ENCODE data around the gene SLC2A6.

SLC2A6 gene

DNA sequence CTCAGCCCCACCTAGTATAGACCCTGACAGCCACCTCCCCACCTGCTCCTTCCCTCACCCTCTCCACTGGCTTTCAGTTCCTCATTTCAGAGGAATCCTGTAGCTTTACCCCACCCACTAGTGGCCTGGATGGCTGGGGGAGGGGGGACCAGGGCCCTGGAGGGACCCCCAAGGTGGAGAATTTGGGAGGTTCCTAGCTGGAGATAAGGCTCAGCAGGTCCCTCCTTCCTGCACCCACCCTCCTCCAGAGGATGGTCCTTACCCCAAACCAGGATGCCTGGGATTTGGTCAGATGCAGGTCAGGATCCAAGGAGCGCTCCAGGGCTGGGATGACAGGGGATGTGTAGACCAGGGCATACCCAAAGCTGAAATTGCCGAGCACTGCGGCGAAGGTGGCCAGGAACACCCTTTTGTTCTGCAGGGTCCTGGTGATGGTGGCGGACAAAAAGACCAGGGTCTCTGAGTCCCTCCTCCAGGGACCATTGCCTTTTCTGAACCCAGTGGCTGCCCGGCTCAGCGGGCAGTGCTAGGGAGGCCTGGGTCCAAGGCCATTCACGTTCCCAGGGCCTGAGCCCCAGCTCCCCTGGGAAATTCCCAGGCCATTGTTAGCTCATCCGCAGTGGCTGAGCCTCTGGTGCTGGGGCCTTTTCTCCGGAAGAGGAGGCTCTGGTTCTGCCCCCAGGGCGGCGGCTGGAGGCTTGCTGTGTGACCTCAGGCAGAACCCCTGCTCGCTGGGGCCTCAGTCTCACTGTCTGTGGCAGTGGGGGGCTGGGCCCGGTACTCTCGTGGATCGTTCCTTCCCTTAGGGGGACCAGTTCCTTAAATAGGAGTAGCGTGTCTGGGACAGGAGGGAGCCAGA is 678 bp downstream of the SLC2A6 start:
- DNase-seq (ENCODE audit: low spot score): peak; percentile 47

GRCh38 chr9:133477461-133477860 is 1.4 kb downstream of the SLC2A6 start:
- no peak for DNase-seq (ENCODE audit: low spot score)

DNA sequence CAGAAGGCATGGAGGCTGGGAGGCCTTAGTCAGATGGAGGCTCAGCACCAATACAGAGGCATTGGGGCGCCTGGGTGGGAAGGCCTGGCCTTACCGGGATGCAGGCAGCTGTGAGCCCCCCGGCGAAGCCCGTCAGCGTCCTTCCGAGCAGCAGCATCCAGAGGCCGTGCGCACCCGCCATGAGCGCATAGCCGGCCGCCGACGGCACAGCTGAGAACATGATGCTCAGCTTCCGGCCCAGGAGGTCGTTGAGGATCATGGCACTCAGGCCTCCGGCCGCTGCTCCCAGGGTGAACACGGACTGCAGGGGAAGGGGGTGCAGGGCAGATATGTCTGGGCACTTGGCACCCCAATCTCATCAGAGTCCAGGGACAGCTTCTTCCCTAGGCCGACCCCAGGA is 2.0 kb downstream of the SLC2A6 start:
- DNase-seq (ENCODE audit: low spot score): no peak

GRCh38 chr9:133476036-133476931 is 2.6 kb downstream of the SLC2A6 start:
- no peak for DNase-seq (ENCODE audit: low spot score)

- no peak for DNase-seq (ENCODE audit: low spot score)
Observed at GRCh38 chr9:133475292-133476012, 3.4 kb downstream of the SLC2A6 start.

DNA sequence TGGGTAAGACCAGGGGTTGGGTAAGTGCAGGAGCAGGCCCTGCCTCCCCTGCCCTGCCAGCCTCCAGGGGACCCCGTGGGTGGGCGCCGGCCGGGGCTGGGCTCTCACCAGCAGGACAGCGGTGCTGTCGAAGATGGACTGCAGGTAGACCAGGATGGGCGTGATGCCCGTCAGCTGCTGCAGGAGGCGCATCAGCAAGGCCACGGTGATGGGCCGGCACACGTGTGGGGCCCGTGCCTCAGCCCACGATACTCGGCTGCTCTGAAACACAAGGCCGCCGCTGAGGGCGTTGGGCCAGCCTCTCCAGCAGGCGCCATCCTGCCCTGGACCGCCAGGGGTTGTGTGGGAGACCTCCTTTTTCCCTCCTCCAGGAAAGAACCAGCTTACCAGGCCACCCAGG is 4.0 kb downstream of the SLC2A6 start:
- DNase-seq (ENCODE audit: low spot score): no peak

- no peak for DNase-seq (ENCODE audit: low spot score)
Observed at GRCh38 chr9:133474215-133474614, 4.7 kb downstream of the SLC2A6 start.

GRCh38 chr9:133473743-133474142 is 5.2 kb downstream of the SLC2A6 start:
- DNase-seq (ENCODE audit: low spot score): no peak

GRCh38 chr9:133472753-133473378 is 6.0 kb downstream of the SLC2A6 start:
- no peak for DNase-seq (ENCODE audit: low spot score)

DNA sequence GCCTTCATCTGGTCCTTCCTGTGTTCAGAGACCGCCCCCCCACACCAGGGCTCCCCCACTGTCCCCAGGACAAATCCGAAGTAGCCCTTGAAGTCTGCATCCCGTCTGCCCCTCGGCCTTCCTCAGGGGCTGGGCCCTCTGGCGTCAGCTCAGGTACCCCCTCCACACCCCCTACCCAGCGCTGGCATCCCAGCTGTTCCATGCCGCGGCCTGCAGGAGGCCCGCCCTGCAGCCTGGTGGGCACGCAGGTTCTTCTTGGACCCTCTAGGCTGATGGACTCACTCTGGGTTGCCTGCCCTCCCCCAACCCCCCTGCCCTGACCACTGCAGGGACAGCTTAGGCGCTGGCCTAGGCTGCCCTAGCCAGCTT is 6.6 kb downstream of the SLC2A6 start:
- DNase-seq (ENCODE audit: low spot score): no peak

- no peak for DNase-seq (ENCODE audit: low spot score)
Observed at GRCh38 chr9:133471551-133472276, 7.2 kb downstream of the SLC2A6 start.

GRCh38 chr9:133470988-133471387 is 7.9 kb downstream of the SLC2A6 start:
- no peak for DNase-seq (ENCODE audit: low spot score)

DNA sequence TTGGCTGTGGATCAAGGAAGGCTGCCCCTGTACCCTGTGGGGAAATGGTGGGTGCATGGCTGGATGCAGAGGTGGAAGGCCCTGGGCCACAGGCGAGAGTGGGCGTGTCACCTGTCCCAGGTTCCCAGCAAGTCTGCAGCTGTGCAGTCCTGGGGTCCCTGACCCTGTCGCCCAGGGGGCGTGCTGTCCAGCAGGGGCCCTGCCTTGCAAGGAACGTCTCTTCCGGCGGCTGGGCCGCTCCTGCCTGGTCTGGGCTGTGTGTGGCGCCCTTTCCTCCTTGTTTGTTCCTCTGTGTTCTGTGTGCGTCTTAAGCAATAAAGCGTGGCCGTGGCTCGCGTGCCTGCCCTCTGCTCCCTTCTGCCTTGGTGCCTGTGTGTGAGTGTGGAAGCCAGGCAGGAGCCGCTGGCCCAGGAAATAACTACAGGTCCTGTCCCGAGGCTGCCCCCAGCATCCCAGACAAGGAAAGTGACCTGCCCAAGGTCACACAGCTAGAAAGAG is 8.4 kb downstream of the SLC2A6 start:
- DNase-seq (ENCODE audit: low spot score): no peak

DNA sequence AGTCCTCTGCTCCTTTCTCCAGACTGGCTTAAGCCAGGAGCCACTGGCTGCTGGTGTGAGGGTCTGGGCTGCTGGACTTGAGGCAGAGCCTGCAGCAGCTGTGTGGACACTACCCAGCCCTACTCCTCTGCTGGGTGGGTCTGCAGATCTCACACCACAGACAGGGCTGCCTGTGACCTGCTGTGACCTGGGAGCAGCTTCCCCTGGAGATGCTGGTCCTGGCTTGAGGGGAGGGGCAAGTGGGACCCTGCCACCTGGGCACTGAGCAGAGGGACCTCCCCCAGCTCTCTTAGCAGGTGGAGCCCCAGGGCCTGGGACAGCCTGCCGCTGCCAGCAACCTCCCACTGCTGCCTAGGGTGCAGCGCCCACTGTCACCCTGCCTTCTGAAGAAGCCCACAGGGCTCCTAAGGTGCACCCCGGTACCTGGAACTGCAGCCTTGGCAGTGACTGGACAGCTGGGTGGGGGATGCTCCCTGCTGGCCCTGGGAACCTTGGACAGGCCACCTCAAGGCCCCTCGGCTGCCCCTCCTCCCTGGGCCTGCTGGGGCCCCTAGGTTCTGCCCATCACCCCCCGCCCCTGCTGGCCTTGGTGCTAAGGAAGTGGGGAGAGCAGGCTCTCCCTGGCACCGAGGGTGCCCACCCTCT is 10.0 kb downstream of the SLC2A6 start:
- no peak for DNase-seq (ENCODE audit: low spot score)

DNA sequence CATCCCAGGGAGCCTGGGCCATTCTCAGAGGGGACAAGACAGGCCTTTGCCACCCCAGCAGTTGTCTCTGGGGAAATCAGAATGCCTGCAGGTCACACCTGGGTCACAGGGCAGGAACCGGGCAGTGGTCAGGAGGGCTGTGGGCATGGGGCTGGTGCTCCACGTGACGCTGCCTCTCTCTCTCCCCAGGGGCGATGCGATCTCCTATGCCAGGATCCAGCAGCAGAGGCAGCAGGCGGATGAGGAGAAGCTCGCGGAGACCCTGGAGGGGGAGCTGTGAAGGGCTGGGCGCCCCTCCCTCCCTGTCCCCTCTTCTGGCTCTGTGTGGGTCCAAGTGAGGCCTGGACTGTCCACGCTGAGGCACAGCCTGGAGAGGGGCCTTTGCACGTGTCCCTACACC is 10.5 kb downstream of the SLC2A6 start:
- DNase-seq (ENCODE audit: low spot score): no peak

- DNase-seq (ENCODE audit: low spot score): no peak
Observed at GRCh38 chr9:133467101-133467500, 11.8 kb downstream of the SLC2A6 start.

GRCh38 chr9:133465984-133466383 is 12.9 kb downstream of the SLC2A6 start:
- DNase-seq (ENCODE audit: low spot score): no peak

- DNase-seq (ENCODE audit: low spot score): no peak
Observed at GRCh38 chr9:133464638-133465037, 14.3 kb downstream of the SLC2A6 start.

GRCh38 chr9:133463864-133464615 is 14.9 kb downstream of the SLC2A6 start:
- no peak for DNase-seq (ENCODE audit: low spot score)
